Neural crest cell (in vitro differentiated cells): ENCODE results near the gene GPR62. TPM values are rescaled to one million over a fixed set of nuclear protein-coding genes. Genes with fewer than 3 reads are reported as not detected.

Source experiments
- DNase-seq: peaks from one replicate; pipeline ENCODE4 v3.0.0; 2021; ENCODE audit warnings: low read depth, mixed read lengths, low spot score
- H3K27ac Mint-ChIP-seq: one replicate; pipeline ENCODE4 v1.8.0; 2021; ENCODE audit warnings: mild to moderate bottlenecking, mixed read lengths; ENCODE audit not compliant: unreplicated experiment
- H3K27me3 Mint-ChIP-seq: 2 replicates; pipeline ENCODE4 v1.8.0; 2021; ENCODE audit warnings: low read depth, mild to moderate bottlenecking, mixed read lengths
- H3K36me3 Mint-ChIP-seq: 2 replicates; pipeline ENCODE4 v1.8.0; 2021; ENCODE audit warnings: low read depth, mild to moderate bottlenecking, mixed read lengths
- H3K4me1 Mint-ChIP-seq: 2 replicates; pipeline ENCODE4 v1.8.0; 2021; ENCODE audit warnings: mixed read lengths
- H3K4me3 Mint-ChIP-seq: one replicate; pipeline ENCODE4 v1.8.0; 2021; ENCODE audit warnings: mild to moderate bottlenecking, mixed read lengths
- H3K9me3 Mint-ChIP-seq: 2 replicates; pipeline ENCODE4 v1.8.0; 2021; ENCODE audit warnings: mixed read lengths
- CTCF ChIP-seq: fragments of 200-600 bp; sonication (generic); conservative IDR thresholded peaks from 2 replicates; pipeline ENCODE4 v1.5.0; 2021; ENCODE audit warnings: antibody characterized with exemption, mild to moderate bottlenecking
- total RNA-seq: library from RNA; stranded (reverse); gene quantifications from 2 replicates; pipeline ENCODE4 v1.2.1, GENCODE V29; 2021

The GPR62 gene
- total RNA-seq, 1 donor from 2014 or later: 0.23 TPM

GRCh38 chr3:51982838-51983577 is 27.8 kb downstream of the GPR62 start, which contains the start of gene ACY1:
Gene ACY1 (plus strand): TSS chr3:51983535. CDS start chr3:51984065, 530 bp downstream.
- peak within 1 kb of the TSS; percentile 97 for H3K27ac Mint-ChIP-seq
- peaks cover 24% of the 10 kb centered on the region for H3K4me1 Mint-ChIP-seq
- TF ChIP-seq CTCF: peak; percentile 35
- peak within 1 kb of the TSS; percentile 88 for H3K4me3 Mint-ChIP-seq
- DNase-seq: peak; percentile 76
- H3K27me3 Mint-ChIP-seq: no peaks in the 10 kb centered on the region
- H3K36me3 Mint-ChIP-seq: peaks cover 2% of the 10 kb centered on the region
- no peaks in the 10 kb centered on the region for H3K9me3 Mint-ChIP-seq

- TF ChIP-seq CTCF: no peak
- Mint-ChIP-seq H3K4me1 (peaks cover 28% of the 10 kb centered on the region), H3K36me3 (peaks cover 2% of the 10 kb centered on the region)
These were observed 28.5 kb downstream of the GPR62 start for GRCh38 chr3:51983578-51984268.

GRCh38 chr3:51984269-51984647 is 29.1 kb downstream of the GPR62 start:
- Mint-ChIP-seq H3K4me3 (peak overlapping the region; percentile 88), H3K27me3 (peaks cover 8% of the 10 kb centered on the region), H3K27ac (no peak overlapping the region), H3K36me3 (peaks cover 2% of the 10 kb centered on the region), H3K4me1 (peaks cover 34% of the 10 kb centered on the region), H3K9me3 (no peaks in the 10 kb centered on the region)
- TF ChIP-seq CTCF: no peak
- DNase-seq: no peak

More at GRCh38 chr3:51983578-51984268, 28.5 kb downstream of the GPR62 start:
- peaks cover 2% of the 10 kb centered on the region for H3K27me3 Mint-ChIP-seq
- H3K27ac Mint-ChIP-seq: peak overlapping the region; percentile 97
- no peaks in the 10 kb centered on the region for H3K9me3 Mint-ChIP-seq
- peak overlapping the region; percentile 88 for H3K4me3 Mint-ChIP-seq
- no peak for DNase-seq

GRCh38 chr3:51985063-51985462 is 29.9 kb downstream of the GPR62 start:
- Mint-ChIP-seq H3K36me3 (peaks cover 2% of the 10 kb centered on the region), H3K4me3 (peak overlapping the region; percentile 79), H3K4me1 (peaks cover 35% of the 10 kb centered on the region), H3K27ac (no peak overlapping the region), H3K9me3 (no peaks in the 10 kb centered on the region), H3K27me3 (peaks cover 9% of the 10 kb centered on the region)
- no peak for TF ChIP-seq CTCF
- no peak for DNase-seq

GRCh38 chr3:51986010-51986947 is 31.1 kb downstream of the GPR62 start:
- H3K36me3 Mint-ChIP-seq: peaks cover 6% of the 10 kb centered on the region
- H3K27ac Mint-ChIP-seq: no peak overlapping the region
- TF ChIP-seq CTCF: no peak
- peak overlapping the region; percentile 19 for H3K4me3 Mint-ChIP-seq
- peaks cover 2% of the 10 kb centered on the region for H3K9me3 Mint-ChIP-seq
- peaks cover 37% of the 10 kb centered on the region for H3K4me1 Mint-ChIP-seq
- H3K27me3 Mint-ChIP-seq: peaks cover 13% of the 10 kb centered on the region
- no peak for DNase-seq
